ENCODE measurements around the gene KLK6.

Gene KLK6

DNA sequence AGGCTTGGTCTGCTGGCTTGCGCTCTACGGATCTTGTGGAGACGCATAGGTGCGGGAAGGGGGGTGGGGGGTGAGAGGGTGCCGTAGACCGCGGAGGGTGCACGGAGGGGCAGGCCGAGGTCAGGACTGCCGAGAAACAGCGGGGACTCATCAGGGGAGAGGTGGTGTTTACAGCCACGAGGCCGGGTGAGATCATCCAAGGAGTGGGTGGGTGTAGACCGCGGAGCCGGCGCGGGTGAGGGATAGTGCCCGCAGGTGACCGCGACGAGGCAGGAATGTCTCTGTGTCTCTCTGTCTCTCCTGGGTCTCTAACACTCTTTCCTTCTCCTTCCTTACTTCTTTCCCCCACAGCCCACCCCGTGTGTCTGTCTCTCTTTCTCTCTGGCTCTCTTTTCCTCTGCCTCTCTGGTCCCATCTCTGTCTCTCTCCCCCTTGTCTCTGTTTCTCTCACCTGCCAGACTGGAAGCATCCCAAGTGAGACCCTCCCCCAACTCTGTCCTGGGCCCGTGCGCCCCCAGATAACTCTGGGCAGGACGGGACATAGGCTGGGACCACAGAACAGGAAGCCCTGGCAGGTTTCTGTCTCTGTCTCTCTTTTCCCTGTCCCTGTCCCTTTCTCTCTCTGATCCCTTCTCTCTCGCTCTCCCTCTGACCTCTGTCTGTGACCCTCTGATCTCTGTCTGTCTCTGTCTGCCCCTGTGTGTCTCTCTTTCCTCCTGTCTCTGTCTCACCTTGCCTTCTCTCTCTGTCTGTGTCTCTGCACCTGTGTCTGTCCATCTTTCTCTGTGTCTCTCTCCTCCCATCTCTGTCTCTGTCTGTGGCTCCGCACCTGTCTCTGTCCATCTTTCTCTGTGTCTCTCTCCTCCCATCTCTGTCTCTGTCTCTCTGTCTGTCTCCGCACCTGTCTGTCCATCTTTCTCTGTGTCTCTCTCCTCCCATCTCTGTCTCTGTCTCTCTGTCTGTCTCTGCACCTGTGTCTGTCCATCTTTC, 56.4 kb downstream of the KLK6 start:
- in situ Hi-C loops (cut with MboI; ENCODE audit: low sequenced_read_pairs) = no loop called here

- in situ Hi-C loops (cut with MboI; ENCODE audit: low sequenced_read_pairs) = no loop called here
These were observed 57.2 kb downstream of the KLK6 start for GRCh38 chr19:50912102-50912599.

GRCh38 chr19:50911206-50912101, 57.9 kb downstream of the KLK6 start, which contains the start of gene KLK4:
KLK4 (minus strand) TSS chr19:50911395; CDS start chr19:50910738, 657 bp downstream.
- in situ Hi-C loops (cut with MboI; ENCODE audit: low sequenced_read_pairs) = no loop called here

GRCh38 chr19:50910722-50911121, 58.7 kb downstream of the KLK6 start:
- in situ Hi-C loops (cut with MboI; ENCODE audit: low sequenced_read_pairs) = no loop called here

- in situ Hi-C loops (cut with MboI; ENCODE audit: low sequenced_read_pairs) = no loop called here
These were observed 59.9 kb downstream of the KLK6 start for GRCh38 chr19:50909240-50910070.
